ENCODE results near the gene NCAN. TPM values are rescaled to one million over a fixed set of nuclear protein-coding genes. Genes with fewer than 3 reads are reported as not detected.

The NCAN gene
- total and polyA plus RNA-seq, 2 of the 13 experiments (the other 11 are each of a cell fraction or from before 2014, with no cell fraction given), result not detected

GRCh38 chr19:19271828-19272599, 60.3 kb downstream of the NCAN start (continued):
- no peak for TF ChIP-seq SNAPC4 (CRISPR knock-in tag; IDR thresholded peaks at IDR 0.05)
- no peak for TF ChIP-seq ZNF343 (CRISPR knock-in tag; IDR thresholded peaks at IDR 0.05)
- no peak for TF ChIP-seq BCLAF1 (IDR thresholded peaks at IDR 0.05)
- TF ChIP-seq ZNF275 (CRISPR knock-in tag; IDR thresholded peaks at IDR 0.05; ENCODE audit: borderline replicate concordance), result no peak
- no peak for TF ChIP-seq SAFB2 (CRISPR knock-in tag; IDR thresholded peaks at IDR 0.05; ENCODE audit: borderline replicate concordance, low read depth)
- no peak for TF ChIP-seq PRDM4 (CRISPR knock-in tag; IDR thresholded peaks at IDR 0.05; ENCODE audit: borderline replicate concordance)
- no peak for TF ChIP-seq ZNF251 (CRISPR knock-in tag; IDR thresholded peaks at IDR 0.05)
- no peak for TF ChIP-seq ZNF547 (CRISPR knock-in tag; IDR thresholded peaks at IDR 0.05)
- no peak for TF ChIP-seq SKIL (CRISPR knock-in tag; IDR thresholded peaks at IDR 0.05; ENCODE audit: borderline replicate concordance)

All from HepG2 (cell line).